ENCODE data around the gene OPCML. TPM values are rescaled to one million over a fixed set of nuclear protein-coding genes. Genes with fewer than 3 reads are reported as not detected.

OPCML gene
- total RNA-seq, 1 experiment from 2014 or later: 0.02 TPM

GRCh38 chr11:133541021-133541719, 8.9 kb upstream of the OPCML start:
- DNase-seq (ENCODE audit: low read depth): no peak

GRCh38 chr11:133536198-133536597, 3.9 kb upstream of the OPCML start:
- DNase-seq (ENCODE audit: low read depth): no peak

DNA sequence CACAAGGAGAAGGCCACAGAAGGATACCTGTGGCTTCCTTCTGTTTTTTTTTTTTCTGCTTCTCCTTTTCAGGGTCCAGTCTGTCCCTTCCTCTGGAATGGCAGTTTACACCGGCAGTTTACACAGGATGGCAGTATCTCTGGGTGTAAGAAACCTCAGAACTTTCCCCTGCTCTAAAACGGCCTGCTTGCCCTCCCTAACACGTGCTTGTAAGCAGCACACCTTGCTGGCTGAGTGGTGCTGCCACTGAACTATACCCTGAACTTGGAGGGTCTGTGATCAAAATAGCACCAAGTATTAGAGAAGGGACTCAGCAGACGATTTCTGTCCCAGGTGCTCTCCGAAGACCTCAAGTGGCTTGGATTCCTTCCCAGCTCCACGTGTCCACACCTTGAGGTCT, 904 bp upstream of the OPCML start:
- no peak for DNase-seq (ENCODE audit: low read depth)

- no peak for DNase-seq (ENCODE audit: low read depth)
Observed at GRCh38 chr11:133531458-133531857, 843 bp downstream of the OPCML start.

GRCh38 chr11:133530501-133530835, 1.8 kb downstream of the OPCML start:
- DNase-seq (ENCODE audit: low read depth): no peak

DNA sequence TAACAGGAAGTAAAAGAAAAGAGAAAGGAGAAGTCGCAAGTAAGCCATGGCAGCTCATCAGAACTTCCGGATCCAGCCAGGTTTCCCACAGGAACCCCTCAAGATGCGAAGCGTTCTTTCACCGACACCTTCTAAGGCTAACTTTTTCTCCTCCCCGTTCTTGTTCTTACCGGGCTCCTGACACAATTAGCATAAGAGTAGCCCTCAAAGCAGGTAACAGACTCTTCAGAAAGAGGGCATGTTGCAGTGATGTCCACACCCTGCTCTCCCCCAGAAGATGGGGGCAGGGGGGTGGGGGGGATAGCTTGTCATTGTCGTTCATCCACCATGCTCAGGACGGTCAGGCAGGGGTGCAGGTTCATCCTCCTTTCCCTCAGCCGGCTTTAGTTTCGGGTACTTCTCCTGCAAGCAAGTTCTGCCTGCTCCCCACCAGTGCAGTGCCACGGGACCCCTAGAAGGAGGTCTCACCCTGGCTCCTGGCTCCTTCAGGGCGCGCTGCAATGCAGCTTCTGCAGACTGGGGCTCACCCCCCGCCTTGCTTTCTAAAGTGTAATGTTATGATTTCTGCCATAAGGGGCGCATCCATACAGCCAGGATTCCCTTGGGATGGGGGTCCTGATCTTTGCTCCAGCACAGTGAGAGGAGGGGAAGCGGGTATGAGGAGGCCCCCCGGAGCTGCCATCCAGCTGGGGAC, 2.3 kb downstream of the OPCML start:
- no peak for DNase-seq (ENCODE audit: low read depth)

- DNase-seq (ENCODE audit: low read depth): no peak
Observed at GRCh38 chr11:133526790-133527189, 5.5 kb downstream of the OPCML start.

- DNase-seq (ENCODE audit: low read depth): no peak
Observed at GRCh38 chr11:133525976-133526375, 6.3 kb downstream of the OPCML start.

DNA sequence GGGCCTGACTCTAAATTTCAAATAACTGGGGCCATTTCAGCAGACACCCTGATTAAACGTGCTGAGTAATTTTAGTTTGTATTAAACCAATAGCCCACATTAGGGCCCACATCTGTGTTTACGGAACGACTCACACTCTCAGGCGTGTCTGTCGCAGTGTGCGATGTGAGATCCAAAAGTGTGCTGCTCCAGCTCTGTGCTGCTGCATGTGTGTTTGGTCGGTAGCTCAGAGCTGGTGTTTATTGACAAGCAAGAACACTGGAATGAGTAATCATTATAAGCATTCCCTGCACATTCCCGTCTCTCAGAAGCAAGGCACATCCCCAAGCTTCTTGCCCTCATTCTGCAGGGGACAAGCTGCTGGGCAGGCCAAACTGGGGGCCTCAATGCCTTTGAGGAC, 7.8 kb downstream of the OPCML start:
- DNase-seq (ENCODE audit: low read depth): no peak

DNA sequence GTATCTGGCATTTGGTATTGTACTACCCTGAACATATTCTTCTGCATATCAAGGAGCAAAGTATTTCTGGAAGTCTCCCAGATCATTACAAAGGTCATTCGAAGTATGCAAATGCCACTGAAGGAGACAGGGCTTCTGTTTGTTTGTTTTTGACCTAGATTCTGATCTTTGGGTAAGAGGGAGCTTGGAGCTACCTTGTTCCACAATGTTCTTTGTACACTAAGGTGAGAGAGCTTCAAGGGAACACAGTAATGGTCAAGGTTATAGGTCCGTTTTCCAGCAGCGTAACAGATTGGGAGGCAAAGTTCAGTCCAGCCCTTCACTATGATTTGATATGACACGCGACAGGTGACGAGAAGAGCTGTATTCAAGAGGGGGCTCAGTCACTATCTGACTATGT, 10.0 kb downstream of the OPCML start:
- no peak for DNase-seq (ENCODE audit: low read depth)

DNA sequence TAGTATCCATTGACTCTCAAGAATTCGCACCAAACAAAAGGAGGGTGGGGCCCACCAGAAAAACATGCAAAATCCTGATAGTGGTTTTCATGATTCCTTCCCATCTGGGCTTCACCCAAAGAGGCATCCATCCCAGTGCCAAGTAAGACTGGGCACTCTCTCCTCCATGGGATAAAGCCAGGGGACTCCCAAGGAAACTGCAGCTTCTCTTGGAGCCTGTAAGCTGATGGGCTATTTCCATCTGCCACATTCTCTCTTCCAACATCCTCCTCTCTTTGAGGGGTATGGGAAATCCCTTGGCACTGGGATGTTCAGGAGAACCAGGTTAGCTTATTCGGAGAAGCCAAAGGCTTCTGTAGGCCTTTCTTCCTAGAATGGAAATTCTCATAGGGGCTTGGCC, 10.8 kb downstream of the OPCML start:
- DNase-seq (ENCODE audit: low read depth): no peak

DNA sequence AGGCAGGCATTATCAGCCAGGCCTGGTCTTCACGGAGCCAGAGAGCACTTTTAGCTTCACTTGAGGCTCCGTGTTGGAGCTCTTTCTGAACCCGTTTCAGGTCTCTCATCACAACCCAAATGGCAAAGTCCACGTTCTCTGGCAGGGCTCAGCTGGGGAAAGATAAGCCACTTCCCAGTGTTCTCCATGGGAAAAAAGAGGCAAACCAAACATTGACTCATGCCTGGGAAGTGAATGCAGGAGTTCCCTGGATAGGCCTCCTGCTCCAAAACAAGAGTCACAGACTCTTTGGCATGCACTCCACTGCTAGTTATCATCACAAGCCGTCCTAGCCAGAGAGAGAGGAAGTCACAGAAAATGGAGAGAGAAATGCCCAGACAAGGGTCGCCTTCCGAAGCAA, 11.6 kb downstream of the OPCML start:
- DNase-seq (ENCODE audit: low read depth): no peak

DNA sequence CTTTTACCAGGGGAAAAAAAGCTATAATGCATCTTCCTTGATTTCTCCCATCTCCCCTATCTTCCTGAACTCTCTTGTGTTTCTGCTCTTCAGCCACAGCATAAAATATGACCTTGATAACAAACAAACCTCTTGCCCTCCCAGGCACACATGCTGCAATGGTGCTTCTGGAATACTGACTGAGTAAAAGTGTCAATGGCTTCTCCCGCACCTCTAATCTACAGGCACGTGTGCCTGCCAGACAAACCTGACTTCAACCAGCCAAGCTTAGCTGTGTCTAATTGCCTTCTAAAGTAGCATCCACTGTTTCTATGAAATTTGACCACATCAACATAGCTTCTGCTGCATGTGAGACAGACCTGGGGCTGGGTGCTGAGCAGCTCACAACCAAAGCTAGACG, 12.7 kb downstream of the OPCML start:
- DNase-seq (ENCODE audit: low read depth): no peak

DNA sequence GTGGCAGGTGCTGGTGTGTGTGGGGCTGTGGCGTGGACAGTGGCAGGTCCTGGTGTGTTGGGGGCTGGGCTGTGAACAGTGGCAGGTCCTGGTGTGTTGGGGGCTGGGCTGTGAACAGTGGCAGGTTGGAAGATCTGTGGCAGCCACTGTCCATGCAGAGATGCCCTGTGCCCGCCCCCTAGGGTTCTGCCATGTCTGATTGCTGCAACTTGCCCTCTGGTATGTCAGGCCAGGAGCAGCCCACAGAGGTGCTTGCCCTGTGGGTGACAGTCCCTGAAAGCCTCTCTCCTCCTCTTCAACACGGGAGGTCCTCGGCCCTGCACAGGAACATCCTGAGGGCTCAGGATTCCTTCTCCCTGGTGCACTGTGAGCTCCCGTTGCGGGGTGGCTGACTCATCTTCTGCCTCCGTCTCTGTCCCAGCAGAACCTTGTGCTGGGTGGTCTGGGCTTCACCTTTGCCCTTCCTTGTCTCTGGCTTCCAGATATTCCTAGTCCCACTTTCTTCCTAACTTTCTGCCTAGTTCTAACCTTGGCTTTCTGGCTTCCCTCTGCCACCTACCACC, 13.5 kb downstream of the OPCML start:
- DNase-seq (ENCODE audit: low read depth): no peak

- DNase-seq (ENCODE audit: low read depth): no peak
Observed at GRCh38 chr11:133516845-133517244, 15.5 kb downstream of the OPCML start.

DNA sequence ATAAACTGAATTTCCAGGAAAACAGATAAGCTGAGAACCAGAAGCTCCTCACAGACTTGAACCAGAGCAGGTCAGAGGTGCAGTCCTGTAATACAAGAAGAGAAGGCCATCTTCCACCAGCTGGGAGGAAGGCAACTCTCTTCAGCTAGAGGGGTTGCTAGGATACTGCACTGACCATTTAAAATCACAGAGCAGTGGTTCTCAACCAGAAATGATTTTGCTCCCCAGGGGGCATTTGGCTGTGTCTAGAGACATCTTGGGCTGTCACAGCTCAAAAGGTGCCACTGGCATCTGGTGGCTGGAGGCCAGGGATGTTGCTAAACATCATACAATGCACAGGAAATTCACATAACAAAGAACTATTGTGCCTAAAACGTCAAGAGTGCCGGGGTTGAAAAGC, 17.2 kb downstream of the OPCML start:
- no peak for DNase-seq (ENCODE audit: low read depth)

- DNase-seq (ENCODE audit: low read depth): no peak
Observed at GRCh38 chr11:133509924-133510697, 22.2 kb downstream of the OPCML start.

DNA sequence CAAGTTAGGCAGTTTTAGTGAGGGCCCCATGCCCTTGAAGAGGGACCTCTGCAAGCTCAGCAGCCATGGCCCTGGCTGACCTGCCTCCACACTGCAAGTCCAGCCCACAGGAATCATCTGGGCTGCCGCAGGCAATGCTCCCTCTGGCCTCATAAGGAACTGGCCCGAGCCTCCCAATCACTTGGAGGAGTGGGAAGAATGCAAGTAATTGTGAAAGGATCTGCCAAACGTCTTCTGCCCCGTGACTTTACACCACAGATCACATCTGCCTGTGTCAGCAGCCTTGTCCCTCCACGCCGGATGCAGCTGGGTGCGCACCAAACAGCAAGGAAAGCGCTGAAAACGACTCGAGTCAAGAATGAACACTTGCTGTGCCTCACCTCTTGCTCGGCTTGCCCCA, 23.8 kb downstream of the OPCML start:
- no peak for DNase-seq (ENCODE audit: low read depth)

- no peak for DNase-seq (ENCODE audit: low read depth)
Observed at GRCh38 chr11:133507185-133507584, 25.1 kb downstream of the OPCML start.

DNA sequence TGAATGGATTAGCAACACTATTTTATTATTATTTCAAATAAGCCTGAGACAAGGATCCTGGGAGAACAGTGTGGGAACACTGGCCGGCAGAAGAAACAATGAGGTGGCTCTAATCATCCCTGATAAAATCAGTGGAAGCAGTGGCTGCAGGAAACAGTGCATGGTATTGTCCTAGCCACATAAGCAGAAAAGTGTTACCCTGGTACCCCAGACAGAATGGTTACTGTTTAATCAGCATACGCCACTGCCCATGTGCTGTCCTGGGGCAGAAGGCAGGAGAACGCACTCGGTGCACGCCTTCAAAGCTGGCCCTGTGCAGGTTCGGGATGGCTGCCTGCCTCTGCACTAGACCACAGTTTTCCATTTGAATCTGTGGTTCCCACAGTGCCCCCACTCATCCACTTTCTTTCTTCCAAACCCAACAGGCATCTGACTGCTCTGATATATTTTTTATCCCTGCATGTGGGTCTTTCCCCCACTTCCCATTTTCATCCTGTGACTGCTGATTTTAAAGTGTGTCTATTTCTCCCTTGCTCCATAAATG, 25.7 kb downstream of the OPCML start:
- DNase-seq (ENCODE audit: low read depth): no peak

GRCh38 chr11:133506023-133506422, 26.3 kb downstream of the OPCML start:
- DNase-seq (ENCODE audit: low read depth): no peak

GRCh38 chr11:133504906-133505305, 27.4 kb downstream of the OPCML start:
- DNase-seq (ENCODE audit: low read depth): no peak

Data from M059J (cell line).